Astrocyte (in vitro differentiated cells and primary cell): Measurements from ENCODE around the gene ZNF668. TPM values are rescaled to one million over a fixed set of nuclear protein-coding genes. Genes with fewer than 3 reads are reported as not detected.
"Not testable (repeated sequence)": the region's sequence is repeated elsewhere in the genome, so short reads cannot be mapped to it uniquely, and the experiment has no call there.

ENCODE experiments used
- DNase-seq: peaks from one replicate; pipeline ENCODE4 v3.0.0-alpha.2; 2010; ENCODE audit warnings: low read depth
- FAIRE-seq: peaks from 2 replicates; lab custom pipeline; 2011; peaks lifted over from hg19 to GRCh38; lab: Jason Lieb, UNC
- H2AFZ ChIP-seq: 2 replicates; pipeline ENCODE4 v1.6.0; 2012; ENCODE audit warnings: low read depth, low read length, inconsistent platforms
- H3K27ac ChIP-seq: 2 replicates; pipeline ENCODE4 v1.5.1; 2011; ENCODE audit warnings: low read depth, low read length, inconsistent platforms
- H3K27me3 ChIP-seq: 2 replicates; pipeline ENCODE4 v1.6.0; 2011; ENCODE audit warnings: low read length, inconsistent platforms; ENCODE audit not compliant: insufficient read depth
- H3K36me3 ChIP-seq: 2 replicates; pipeline ENCODE4 v1.5.1; 2011; ENCODE audit warnings: low read length, inconsistent platforms; ENCODE audit not compliant: insufficient read depth
- H3K4me1 ChIP-seq: 2 replicates; pipeline ENCODE4 v1.5.1; 2011; ENCODE audit warnings: low read length, inconsistent platforms; ENCODE audit not compliant: insufficient read depth
- H3K4me2 ChIP-seq: 2 replicates; pipeline ENCODE4 v1.6.0; 2012; ENCODE audit warnings: low read length, inconsistent platforms
- H3K4me3 ChIP-seq: 2 replicates; pipeline ENCODE4 v1.5.1; 2011; ENCODE audit warnings: low read depth, mild to moderate bottlenecking, low read length, inconsistent platforms; ENCODE audit not compliant: insufficient read depth
- H3K79me2 ChIP-seq: 2 replicates; pipeline ENCODE4 v1.6.0; 2012; ENCODE audit warnings: mild to moderate bottlenecking, low read length, inconsistent platforms; ENCODE audit not compliant: insufficient read depth
- H3K9ac ChIP-seq: 2 replicates; pipeline ENCODE4 v1.6.0; 2012; ENCODE audit warnings: mild to moderate bottlenecking, low read length, inconsistent platforms
- H3K9me3 ChIP-seq: 2 replicates; pipeline ENCODE4 v1.5.1; 2012; ENCODE audit warnings: low read depth, mild to moderate bottlenecking, low read length, inconsistent platforms; ENCODE audit not compliant: insufficient read depth
- H4K20me1 ChIP-seq: 2 replicates; pipeline ENCODE4 v1.6.0; 2012; ENCODE audit warnings: low read length, inconsistent platforms; ENCODE audit not compliant: insufficient read depth
- H3K27ac Mint-ChIP-seq: one replicate; pipeline ENCODE4 v1.8.0; 2021; ENCODE audit warnings: mild to moderate bottlenecking, mixed read lengths; ENCODE audit not compliant: unreplicated experiment
- H3K27me3 Mint-ChIP-seq: one replicate; pipeline ENCODE4 v1.8.0; 2021; ENCODE audit warnings: low read depth, mixed read lengths; ENCODE audit not compliant: unreplicated experiment
- H3K36me3 Mint-ChIP-seq: one replicate; pipeline ENCODE4 v1.8.0; 2021; ENCODE audit warnings: low read depth, mixed read lengths; ENCODE audit not compliant: unreplicated experiment
- H3K4me1 Mint-ChIP-seq: one replicate; pipeline ENCODE4 v1.8.0; 2021; ENCODE audit warnings: low read depth, mixed read lengths; ENCODE audit not compliant: unreplicated experiment
- H3K4me3 Mint-ChIP-seq: one replicate; pipeline ENCODE4 v1.8.0; 2021; ENCODE audit warnings: mild to moderate bottlenecking, moderate library complexity, mixed read lengths; ENCODE audit not compliant: unreplicated experiment
- H3K9me3 Mint-ChIP-seq: one replicate; pipeline ENCODE4 v1.8.0; 2021; ENCODE audit warnings: mild to moderate bottlenecking, mixed read lengths; ENCODE audit not compliant: unreplicated experiment
- CTCF ChIP-seq: IDR thresholded peaks from 2 replicates; pipeline ENCODE4 v1.5.1; 2011; ENCODE audit warnings: low read depth, mild to moderate bottlenecking, inconsistent platforms, low read length, moderate library complexity; ENCODE audit not compliant: insufficient read depth
- EZH2 ChIP-seq: IDR thresholded peaks from 2 replicates; pipeline ENCODE4 v1.6.1; 2012; ENCODE audit warnings: mild to moderate bottlenecking, low read length, inconsistent platforms; ENCODE audit not compliant: insufficient read depth
- total RNA-seq: library from RNA; stranded (reverse); gene quantifications from 2 replicates; pipeline ENCODE4 v1.2.1, GENCODE V29; 2021

The ZNF668 gene
- total RNA-seq, 1 donor from 2014 or later: 21.6 TPM

DNA sequence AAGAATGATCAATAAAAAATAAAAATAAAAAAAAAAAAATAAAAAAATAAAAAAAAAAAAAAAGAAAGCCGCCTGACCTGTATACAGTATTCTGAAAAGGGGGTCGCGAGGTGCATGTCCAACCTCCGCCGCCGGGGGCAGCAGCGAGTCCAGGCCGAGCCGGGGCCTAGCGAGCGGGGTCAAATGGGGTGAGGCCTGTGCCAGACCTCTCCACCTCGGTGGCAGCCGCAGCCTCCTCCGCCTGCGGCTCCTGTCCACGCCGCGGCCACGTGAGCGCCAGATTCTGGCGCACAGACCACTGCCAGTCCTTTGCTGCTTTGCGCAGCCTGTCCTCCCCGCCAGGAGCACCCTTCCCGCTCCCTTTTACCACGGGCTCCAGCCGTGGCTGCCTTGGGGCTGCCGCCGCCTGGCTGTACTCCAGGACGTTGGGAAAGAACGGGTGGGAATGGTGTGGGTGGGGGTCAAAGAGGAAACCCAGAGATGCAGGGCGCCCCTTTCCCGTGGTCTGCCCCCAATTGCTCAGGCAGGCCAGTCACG, 31.7 kb upstream of the ZNF668 start:
- Mint-ChIP-seq H3K27ac (no peak overlapping the region), H3K4me3 (no peak overlapping the region)

GRCh38 chr16:31100876-31101641, 27.0 kb upstream of the ZNF668 start:
- H3K4me3 ChIP-seq, H3K4me1 Mint-ChIP-seq, H3K36me3 ChIP-seq, H3K4me2 ChIP-seq, H2AFZ ChIP-seq, H3K27ac ChIP-seq, H3K9ac ChIP-seq, H3K36me3 Mint-ChIP-seq, H3K79me2 ChIP-seq, H3K27ac Mint-ChIP-seq, H3K27me3 ChIP-seq, FAIRE-seq, H3K9me3 ChIP-seq, H3K27me3 Mint-ChIP-seq, H3K4me1 ChIP-seq, H3K9me3 Mint-ChIP-seq, DNase-seq, H4K20me1 ChIP-seq, H3K4me3 Mint-ChIP-seq: not testable (repeated sequence)

More for the DNA sequence above, 31.7 kb upstream of the ZNF668 start:
- H3K9me3 ChIP-seq: no peaks in the 10 kb centered on the region
- no peaks in the 10 kb centered on the region for H3K27me3 Mint-ChIP-seq
- H2AFZ ChIP-seq: peak overlapping the region; percentile 86
- DNase-seq (no peak), FAIRE-seq (no peak)
- peaks cover 20% of the 10 kb centered on the region for H3K79me2 ChIP-seq
- no peaks in the 10 kb centered on the region for H3K27me3 ChIP-seq
- peaks cover 5% of the 10 kb centered on the region for H3K4me1 Mint-ChIP-seq
- H3K27ac ChIP-seq: no peak overlapping the region
- peaks cover 9% of the 10 kb centered on the region for H3K4me1 ChIP-seq
- H3K36me3 ChIP-seq: no peaks in the 10 kb centered on the region
- TF ChIP-seq EZH2 (no peak), CTCF (peak; percentile 36)
- no peaks in the 10 kb centered on the region for H4K20me1 ChIP-seq
- H3K4me2 ChIP-seq: peak overlapping the region; percentile 33
- peaks cover 9% of the 10 kb centered on the region for H3K36me3 Mint-ChIP-seq
- no peak overlapping the region for H3K9ac ChIP-seq
- H3K9me3 Mint-ChIP-seq: no peaks in the 10 kb centered on the region
- H3K4me3 ChIP-seq: no peak overlapping the region

GRCh38 chr16:31099860-31100638, 26.0 kb upstream of the ZNF668 start:
- H3K36me3 ChIP-seq: no peaks in the 10 kb centered on the region
- H3K79me2 ChIP-seq: no peaks in the 10 kb centered on the region
- Mint-ChIP-seq H3K27ac (no peak overlapping the region), H3K9me3 (peaks cover 8% of the 10 kb centered on the region), H3K4me3 (no peak overlapping the region), H3K27me3 (no peaks in the 10 kb centered on the region), H3K4me1 (peaks cover 3% of the 10 kb centered on the region), H3K36me3 (no peaks in the 10 kb centered on the region)
- no peak for TF ChIP-seq EZH2
- no peak for TF ChIP-seq CTCF
- peaks cover 5% of the 10 kb centered on the region for H3K4me1 ChIP-seq
- H4K20me1 ChIP-seq: no peaks in the 10 kb centered on the region
- no peaks in the 10 kb centered on the region for H3K27me3 ChIP-seq
- no peaks in the 10 kb centered on the region for H3K9me3 ChIP-seq
- no peak for FAIRE-seq
- H3K9ac ChIP-seq: no peak overlapping the region
- peak; percentile 44 for DNase-seq
- peak overlapping the region; percentile 0 for H3K4me2 ChIP-seq
- no peak overlapping the region for H3K4me3 ChIP-seq
- H2AFZ ChIP-seq: no peak overlapping the region
- H3K27ac ChIP-seq: no peak overlapping the region
